HG03439 (cell line): ENCODE results near the gene TOM1.
"Not testable (repeated sequence)": the region's sequence is repeated elsewhere in the genome, so short reads cannot be mapped to it uniquely, and the experiment has no call there.

ENCODE experiments used
- ATAC-seq: cut with Tn5 transposase; IDR thresholded peaks from one replicate; pipeline ENCODE4 v1.9.1; 2021; ENCODE audit warnings: mild to moderate bottlenecking, moderate library complexity; ENCODE audit not compliant: unreplicated experiment

TOM1 gene

GRCh38 chr22:35363566-35364086, 63.9 kb downstream of the TOM1 start:
- ATAC-seq: no peak

- not testable (repeated sequence) for ATAC-seq
Observed at GRCh38 chr22:35364230-35364629, 64.5 kb downstream of the TOM1 start.

- ATAC-seq: no peak
Observed at GRCh38 chr22:35367331-35367886, 67.7 kb downstream of the TOM1 start.

GRCh38 chr22:35368386-35368785, 68.7 kb downstream of the TOM1 start:
- no peak for ATAC-seq

- ATAC-seq: no peak
Observed at GRCh38 chr22:35369996-35370395, 70.3 kb downstream of the TOM1 start.

- ATAC-seq: no peak
Observed at GRCh38 chr22:35373781-35374180, 74.1 kb downstream of the TOM1 start.

GRCh38 chr22:35375031-35375430, 75.3 kb downstream of the TOM1 start:
- no peak for ATAC-seq

GRCh38 chr22:35375526-35375925, 75.8 kb downstream of the TOM1 start:
- no peak for ATAC-seq

- ATAC-seq: no peak
Observed at GRCh38 chr22:35376728-35377472, 77.2 kb downstream of the TOM1 start.

GRCh38 chr22:35377735-35378134, 78.0 kb downstream of the TOM1 start:
- no peak for ATAC-seq

- no peak for ATAC-seq
Observed at GRCh38 chr22:35378621-35379020, 78.9 kb downstream of the TOM1 start.

- no peak for ATAC-seq
Observed at GRCh38 chr22:35379146-35379993, 79.7 kb downstream of the TOM1 start.

GRCh38 chr22:35380013-35380412, 80.3 kb downstream of the TOM1 start:
- no peak for ATAC-seq

GRCh38 chr22:35380537-35381423, 81.1 kb downstream of the TOM1 start, which contains the start of gene HMOX1:
HMOX1 (plus strand) TSS chr22:35381096; CDS start chr22:35381174, 78 bp downstream.
- ATAC-seq: peak; percentile 64

- ATAC-seq: no peak
Observed at GRCh38 chr22:35381424-35382009, 81.8 kb downstream of the TOM1 start.

- no peak for ATAC-seq
Observed at GRCh38 chr22:35383679-35384071, 84.0 kb downstream of the TOM1 start.

GRCh38 chr22:35384527-35384926, 84.8 kb downstream of the TOM1 start:
- no peak for ATAC-seq

- ATAC-seq: no peak
Observed at GRCh38 chr22:35384975-35385588, 85.4 kb downstream of the TOM1 start.

- no peak for ATAC-seq
Observed at GRCh38 chr22:35386670-35387288, 87.1 kb downstream of the TOM1 start.
